DMS 273 treated with DMSO at 0.1 percent for 48 hours (cell line): Measurements from ENCODE around the gene C5AR1.
"Not testable (repeated sequence)": the region's sequence is repeated elsewhere in the genome, so short reads cannot be mapped to it uniquely, and the experiment has no call there.

Source experiments
- DNase-seq: peaks from one replicate; lab custom pipeline; 2025; lab: John Stamatoyannopoulos, UW

The C5AR1 gene

GRCh38 chr19:47365455-47365854, 55.8 kb downstream of the C5AR1 start:
- not testable (repeated sequence) for DNase-seq

- no peak for DNase-seq
These were observed 60.5 kb downstream of the C5AR1 start for GRCh38 chr19:47370045-47370611.

- no peak for DNase-seq
These were observed 61.6 kb downstream of the C5AR1 start for GRCh38 chr19:47371261-47371660.
